ENCODE results near the gene CYB5R2.

CYB5R2 gene

DNA sequence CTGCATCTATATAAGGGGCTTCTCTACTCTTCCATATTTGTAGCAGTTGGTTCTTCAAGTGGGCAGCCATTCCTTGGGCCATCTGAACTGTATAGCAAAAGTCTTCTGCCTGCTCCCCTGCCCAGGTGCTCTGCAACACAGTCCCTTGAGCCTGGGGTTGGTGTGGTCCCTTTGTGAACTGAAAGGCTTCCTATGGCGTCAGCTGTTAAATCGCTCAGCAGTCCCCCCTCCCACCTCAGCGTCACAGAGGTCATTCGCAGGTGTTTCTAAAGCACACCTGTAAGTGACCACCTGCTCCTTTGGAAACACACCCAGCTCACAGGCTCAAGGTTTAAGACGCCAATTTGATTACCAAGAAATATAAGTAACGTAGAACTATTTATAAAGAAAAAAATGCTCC, 37.0 kb downstream of the CYB5R2 start:
- no peak for DNase-seq

DNA sequence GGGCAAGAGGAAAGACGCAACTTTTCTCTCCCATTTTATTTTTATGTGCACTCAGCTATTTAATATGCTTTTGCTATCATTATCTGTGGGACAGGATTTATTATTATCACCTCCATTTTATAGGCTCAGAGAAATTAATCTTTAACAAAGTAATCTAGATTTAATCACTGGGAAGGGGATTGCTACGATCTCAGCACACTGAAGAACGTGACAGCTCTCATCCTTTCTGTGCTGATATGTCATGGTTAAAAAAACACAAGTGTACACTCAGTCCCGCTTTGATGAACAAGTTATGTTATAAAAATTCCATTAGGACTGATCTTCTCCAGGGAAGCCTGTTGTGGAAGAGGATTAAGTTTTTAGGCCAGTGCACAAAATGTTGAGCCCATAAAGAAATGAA, 37.6 kb downstream of the CYB5R2 start:
- DNase-seq, result no peak

DNA sequence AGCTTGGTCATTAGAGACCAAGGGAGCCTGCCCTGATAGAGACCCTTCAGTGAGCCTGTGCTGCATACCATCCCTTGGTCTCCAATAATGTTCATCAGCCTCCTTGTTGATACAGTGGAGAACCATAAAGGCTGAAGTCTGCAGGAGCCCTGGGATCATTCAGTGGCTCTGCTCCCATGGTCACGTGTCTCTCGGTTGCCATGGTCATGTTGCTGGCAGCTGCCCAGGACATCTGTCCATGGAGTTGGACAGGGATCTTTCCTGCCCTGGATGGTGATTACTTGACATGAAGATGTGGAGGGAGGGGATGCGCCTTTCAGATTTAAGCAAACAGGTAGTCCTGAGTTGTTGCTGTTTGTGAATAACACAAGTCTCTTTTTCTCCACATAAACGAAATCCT, 38.2 kb downstream of the CYB5R2 start:
- no peak for DNase-seq

DNA sequence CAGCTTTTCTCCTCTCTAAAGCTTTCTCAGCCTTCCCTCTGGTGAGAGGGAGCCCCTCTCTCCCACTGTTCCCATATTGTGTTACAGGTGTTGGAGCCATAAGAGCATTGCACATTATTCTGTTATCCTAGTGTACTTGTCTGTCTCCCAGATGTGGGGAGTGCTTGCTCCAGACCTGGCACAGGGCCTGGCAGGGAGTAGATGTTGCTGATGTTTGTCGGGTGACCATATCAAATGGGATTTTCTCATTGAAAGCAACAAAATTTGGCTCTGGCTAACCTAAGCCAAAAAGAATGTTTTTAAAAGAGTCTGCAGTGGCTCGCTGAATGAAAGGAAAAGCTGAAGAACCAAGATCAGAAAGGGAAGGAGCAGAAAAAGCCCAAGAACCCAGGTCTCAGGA, 41.1 kb downstream of the CYB5R2 start:
- DNase-seq, result no peak

DNA sequence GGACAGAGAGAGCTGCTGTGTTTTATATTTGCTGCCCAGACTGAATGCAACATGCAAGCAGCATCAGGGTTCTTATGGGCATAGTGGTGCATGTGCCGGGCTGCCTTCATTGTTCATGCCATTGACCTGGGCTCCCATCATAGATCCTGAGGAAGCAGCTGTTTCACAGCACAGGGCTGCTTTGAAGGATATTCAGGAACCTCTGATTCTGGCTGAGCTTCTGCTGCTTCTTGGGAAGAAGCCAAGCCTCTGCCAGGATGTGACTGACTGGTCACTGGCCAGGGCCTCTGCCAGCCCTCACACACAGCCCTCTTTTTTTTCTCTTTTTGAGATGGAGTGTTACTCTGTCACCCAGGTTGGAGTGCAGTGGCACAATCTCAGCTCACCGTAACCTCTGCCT, 43.3 kb downstream of the CYB5R2 start:
- DNase-seq, result no peak

DNA sequence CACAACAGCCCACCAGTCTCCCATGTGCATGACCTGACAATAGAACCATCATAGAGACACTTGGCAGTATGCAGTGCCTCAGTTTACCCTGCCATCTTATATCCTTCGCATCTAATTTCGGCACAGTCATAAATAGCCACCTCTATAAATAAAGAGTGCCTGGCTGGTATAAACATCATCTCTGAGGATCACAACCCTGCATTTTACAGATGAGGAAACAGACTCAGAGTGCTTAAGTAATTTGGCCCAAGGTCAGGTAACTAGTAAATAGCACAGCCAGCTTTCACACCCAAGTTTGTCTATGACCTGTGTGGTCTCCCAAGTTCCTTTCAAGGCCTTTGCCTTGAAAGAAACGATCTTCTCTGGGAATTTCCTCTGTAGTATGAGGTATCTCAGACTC, 44.6 kb downstream of the CYB5R2 start:
- no peak for DNase-seq

DNA sequence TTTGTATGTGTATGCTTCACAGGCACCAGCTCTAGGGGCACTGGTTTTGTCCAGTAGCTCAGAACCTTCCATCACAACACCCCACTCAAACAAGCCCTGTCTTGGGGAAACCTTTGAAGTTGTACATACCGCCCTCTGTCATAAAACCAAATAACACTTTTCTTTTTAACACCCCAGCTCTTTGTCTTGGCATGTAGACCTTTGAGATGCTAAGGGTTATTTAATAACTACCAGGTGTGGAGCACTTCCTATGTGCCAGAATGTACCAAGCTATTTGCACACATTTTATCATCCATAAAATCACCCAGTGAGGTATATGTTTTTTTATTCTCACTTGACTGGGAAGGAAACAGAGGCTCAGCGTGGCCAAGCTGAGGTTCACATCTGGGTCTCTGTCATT, 50.6 kb downstream of the CYB5R2 start:
- DNase-seq, result no peak

DNA sequence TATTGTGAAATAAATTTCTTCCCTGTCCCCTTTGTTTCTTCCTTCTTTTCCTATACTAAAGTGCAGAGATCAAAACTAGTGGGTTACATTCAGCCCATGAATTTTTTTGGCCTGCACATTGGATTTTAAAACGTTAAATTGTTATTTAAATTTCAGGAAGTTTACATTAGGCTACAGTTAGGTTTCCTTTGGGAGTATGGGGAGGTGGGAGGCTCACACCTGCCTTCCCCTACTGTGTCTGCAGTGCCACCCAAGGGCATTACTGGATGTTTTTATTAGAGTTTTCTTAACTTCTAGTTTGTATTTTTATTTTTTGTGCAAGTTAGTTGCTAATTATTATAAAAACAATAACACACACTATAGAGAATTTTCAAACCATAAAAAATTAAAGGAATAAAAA, 51.7 kb downstream of the CYB5R2 start:
- no peak for DNase-seq

DNA sequence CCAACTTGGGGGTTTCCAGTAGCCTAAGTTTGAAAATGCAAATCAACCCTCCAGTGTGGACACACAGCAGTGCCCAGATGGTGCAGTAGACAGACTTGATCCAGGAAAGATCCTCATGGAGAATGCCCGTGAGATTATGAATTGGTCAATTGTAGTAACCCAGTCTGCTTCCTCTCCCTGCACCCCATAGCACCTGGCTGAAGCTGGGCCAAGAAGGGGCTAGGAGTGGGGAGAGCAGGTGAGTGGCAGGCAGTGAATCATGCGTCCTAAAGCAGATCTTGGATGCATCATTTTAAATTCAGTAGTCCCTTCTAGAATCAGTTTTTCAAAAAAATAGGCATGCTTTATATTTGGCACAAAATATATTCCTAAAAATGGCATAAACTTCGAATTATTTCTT, 52.2 kb downstream of the CYB5R2 start:
- DNase-seq, result no peak

DNA sequence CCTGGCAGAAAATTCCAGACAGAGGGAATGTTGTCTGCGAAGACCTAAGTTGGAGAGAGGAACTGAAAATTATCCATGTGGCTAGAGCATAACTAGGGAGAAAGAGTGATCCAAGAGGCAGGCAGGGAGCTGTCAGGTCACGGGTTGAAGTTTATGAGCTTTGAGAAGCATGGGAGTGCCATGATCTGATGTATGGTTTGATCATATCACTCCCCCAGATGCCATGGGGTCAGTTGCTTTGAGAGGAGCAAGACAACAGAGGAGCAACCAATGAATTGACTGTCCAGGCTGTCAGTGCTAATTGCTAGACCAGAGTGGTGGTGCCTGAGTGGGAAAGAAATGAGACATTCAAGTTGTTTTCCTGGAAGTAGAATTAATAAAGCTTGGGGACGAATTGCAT, 54.0 kb downstream of the CYB5R2 start:
- no peak for DNase-seq

DNA sequence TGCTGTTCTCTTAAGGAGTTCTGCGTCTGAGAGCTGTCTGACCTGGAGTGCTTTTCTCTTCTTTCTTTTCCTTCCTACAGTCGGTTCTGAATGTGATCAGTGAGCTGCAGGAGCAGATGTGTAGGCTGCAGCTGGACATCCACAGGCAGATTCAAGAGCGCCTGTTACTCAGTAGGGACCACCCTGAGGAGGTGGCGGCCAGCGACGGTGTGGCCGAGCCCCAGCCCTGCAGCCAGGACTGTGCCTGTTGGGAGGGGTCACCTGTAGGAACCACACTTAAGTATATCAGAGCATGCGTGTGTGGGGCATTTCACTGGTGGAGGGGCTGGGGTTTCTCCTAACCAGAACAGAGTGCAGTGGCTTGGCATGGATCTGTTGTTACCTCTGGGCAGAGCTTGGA, 56.3 kb downstream of the CYB5R2 start:
- DNase-seq, result no peak

Measured in NCI-H1694 treated with DMSO at 0.1 percent for 48 hours (cell line).